HEK293 (cell line): ENCODE results near the gene PI16.
A peak's percentile ranks its signal among the peaks of the same experiment; 100 is the strongest.

Experiments used
- CTCF ChIA-PET: fragments of 350-600 bp; formaldehyde crosslinking; extraction: SDS; loops from one replicate; lab custom pipeline; 2021; ENCODE audit warnings: antibody characterized with exemption; lab: Yijun Ruan, JAX
- POLR2A ChIA-PET: fragments of 300-600 bp; formaldehyde crosslinking; extraction: SDS; loops from one replicate; lab custom pipeline; 2020; ENCODE audit warnings: antibody characterized with exemption, inconsistent platforms; lab: Yijun Ruan, JAX
- H3K27ac ChIP-seq: fragments of 200-500 bp; sonication (Bioruptor generic); 2 replicates; pipeline ENCODE4 v1.5.1; 2014; ENCODE audit warnings: low read depth, low read length, control low read depth, inconsistent platforms; ENCODE audit errors: extremely low read depth
- H3K36me3 ChIP-seq, 2 experiments: fragments of 200-500 bp in 1 of 2; sonication (Bioruptor generic) in 1 of 2; 1 replicate in 1 of 2; 2 replicates in 1 of 2; pipeline ENCODE4 v1.5.1; 2014 to 2017; ENCODE audit warnings: inconsistent platforms in 2 of 2, low read length in 2 of 2; ENCODE audit not compliant: control insufficient read depth in 2 of 2, insufficient read depth in 1 of 2
- H3K4me1 ChIP-seq: fragments of 200-500 bp; sonication (Bioruptor generic); 2 replicates; pipeline ENCODE4 v1.5.1; 2014; ENCODE audit warnings: mild to moderate bottlenecking, low read length, inconsistent platforms; ENCODE audit not compliant: control insufficient read depth, insufficient read depth
- H3K4me3 ChIP-seq: 2 replicates; pipeline ENCODE4 v1.5.1; 2011; ENCODE audit warnings: low read depth, mild to moderate bottlenecking, control low read depth, low read length, moderate library complexity
- H3K9me3 ChIP-seq: fragments of 200-500 bp; sonication (Bioruptor generic); 2 replicates; pipeline ENCODE4 v1.5.1; 2014; ENCODE audit warnings: low read depth, low read length, inconsistent platforms; ENCODE audit not compliant: control insufficient read depth, insufficient read depth
- BCL11B ChIP-seq: fragments of 450-650 bp; formaldehyde crosslinking; IDR thresholded peaks from 2 replicates; pipeline ENCODE4 v1.5.1; 2016; ENCODE audit warnings: low read depth, missing biosample characterization, missing genetic modification characterization
- EGR2 ChIP-seq: fragments of 450-650 bp; formaldehyde crosslinking; IDR thresholded peaks from 2 replicates; pipeline ENCODE4 v1.5.1; 2016; ENCODE audit warnings: low read depth, missing biosample characterization, missing genetic modification characterization
- ELK4 ChIP-seq: IDR thresholded peaks from 2 replicates; pipeline ENCODE4 v1.6.1; 2011; ENCODE audit warnings: mild to moderate bottlenecking, low read depth, low read length, borderline replicate concordance
- GLIS1 ChIP-seq: fragments of 450-650 bp; formaldehyde crosslinking; IDR thresholded peaks from 2 replicates; pipeline ENCODE4 v1.5.1; 2016; ENCODE audit warnings: missing biosample characterization, missing genetic modification characterization
- GLIS2 ChIP-seq: fragments of 450-650 bp; formaldehyde crosslinking; IDR thresholded peaks from 2 replicates; pipeline ENCODE4 v1.5.1; 2016; ENCODE audit warnings: missing biosample characterization, missing genetic modification characterization
- KLF1 ChIP-seq: fragments of 450-650 bp; formaldehyde crosslinking; IDR thresholded peaks from 2 replicates; pipeline ENCODE4 v1.5.1; 2016; ENCODE audit warnings: missing biosample characterization, missing genetic modification characterization
- KLF9 ChIP-seq: fragments of 450-650 bp; formaldehyde crosslinking; IDR thresholded peaks from 2 replicates; pipeline ENCODE4 v1.5.1; 2016; ENCODE audit warnings: missing biosample characterization, missing genetic modification characterization, low read depth
- MYNN ChIP-seq: fragments of 450-650 bp; formaldehyde crosslinking; IDR thresholded peaks from 2 replicates; pipeline ENCODE4 v1.5.1; 2016; ENCODE audit warnings: missing biosample characterization, missing genetic modification characterization, borderline replicate concordance
- PRDM1 ChIP-seq: fragments of 450-650 bp; formaldehyde crosslinking; IDR thresholded peaks from 2 replicates; pipeline ENCODE4; 2016; ENCODE audit warnings: missing biosample characterization, missing genetic modification characterization
- SP2 ChIP-seq: fragments of 450-650 bp; formaldehyde crosslinking; IDR thresholded peaks from 2 replicates; pipeline ENCODE4 v1.5.1; 2016; ENCODE audit warnings: missing biosample characterization, missing genetic modification characterization
- ZBTB17 ChIP-seq: fragments of 450-650 bp; formaldehyde crosslinking; IDR thresholded peaks from 2 replicates; pipeline ENCODE4 v1.5.1; 2016; ENCODE audit warnings: missing biosample characterization, missing genetic modification characterization
- ZFHX2 ChIP-seq: fragments of 450-650 bp; formaldehyde crosslinking; conservative IDR thresholded peaks from 2 replicates; pipeline ENCODE4 v1.5.1; 2016; ENCODE audit warnings: missing biosample characterization, missing genetic modification characterization
- ZNF335 ChIP-seq: fragments of 450-650 bp; formaldehyde crosslinking; conservative IDR thresholded peaks from 2 replicates; pipeline ENCODE4 v1.5.1; 2016; ENCODE audit warnings: missing biosample characterization, missing genetic modification characterization
- ZNF37A ChIP-seq: fragments of 450-650 bp; IDR thresholded peaks from 2 replicates; pipeline ENCODE4 v1.5.1; 2018; ENCODE audit warnings: missing biosample characterization, missing genetic modification characterization
- ZNF518A ChIP-seq: fragments of 450-650 bp; formaldehyde crosslinking; conservative IDR thresholded peaks from 2 replicates; pipeline ENCODE4 v1.5.1; 2016; ENCODE audit warnings: low read depth, missing biosample characterization, missing genetic modification characterization
- ZNF580 ChIP-seq: fragments of 450-650 bp; formaldehyde crosslinking; IDR thresholded peaks from 2 replicates; pipeline ENCODE4 v1.5.1; 2016; ENCODE audit warnings: missing biosample characterization, missing genetic modification characterization
- ZNF600 ChIP-seq: fragments of 450-650 bp; formaldehyde crosslinking; IDR thresholded peaks from 2 replicates; pipeline ENCODE4 v1.5.1; 2016; ENCODE audit warnings: missing biosample characterization, missing genetic modification characterization
- ZSCAN18 ChIP-seq: fragments of 450-650 bp; formaldehyde crosslinking; IDR thresholded peaks from 2 replicates; pipeline ENCODE4 v1.5.1; 2016; ENCODE audit warnings: missing biosample characterization, missing genetic modification characterization
- ZXDB ChIP-seq: fragments of 450-650 bp; formaldehyde crosslinking; IDR thresholded peaks from 2 replicates; pipeline ENCODE4 v1.5.1; 2016; ENCODE audit warnings: missing biosample characterization, missing genetic modification characterization

PI16 gene

GRCh38 chr6:36961441-36962435 lies 7.2 kb downstream of the PI16 start:
- H3K27ac ChIP-seq = no peak overlapping the region

GRCh38 chr6:36962874-36963273 lies 8.3 kb downstream of the PI16 start:
- peak; percentile 26 for TF ChIP-seq SP2 (tag by site-specific recombination)
- TF ChIP-seq ZBTB17 (tag by site-specific recombination) = peak; percentile 17; the same call in 1 of the 2 replicates
- TF ChIP-seq ZNF580 (tag by site-specific recombination) = no peak
- no peak for TF ChIP-seq ZNF518A
- peak; percentile 82 for TF ChIP-seq MYNN (tag by site-specific recombination)
- peak; percentile 56 for TF ChIP-seq ZNF335 (tag by site-specific recombination)
- Histone ChIP-seq H3K4me3 (no peak overlapping the region), H3K9me3 (no peaks in the 10 kb centered on the region), H3K27ac (no peak overlapping the region), H3K36me3 (peaks cover 0 to 10% of the 10 kb centered on the region in 2 experiments; a peak in 1 of 3 replicates), H3K4me1 (no peaks in the 10 kb centered on the region)
- POLR2A ChIA-PET = no interaction called here
- CTCF ChIA-PET = interaction anchor here (0.6 kb wide), 1 partner anchor 98 kb away, joined by 5 read pairs; no protein-coding TSS in a partner anchor

More at GRCh38 chr6:36961441-36962435, 7.2 kb downstream of the PI16 start:
- TF ChIP-seq BCL11B (tag by site-specific recombination) (no peak), ZFHX2 (peak; percentile 18; the same call in 1 of the 2 replicates), ZNF37A (tag by site-specific recombination) (no peak), KLF1 (tag by site-specific recombination) (peak; percentile 79), EGR2 (tag by site-specific recombination) (0 out of 2 replicates have a peak, but pooled peaks have one; percentile 5)
- H3K4me1 ChIP-seq = no peaks in the 10 kb centered on the region
- no peaks in the 10 kb centered on the region for H3K9me3 ChIP-seq
- CTCF ChIA-PET = interaction anchor here (0.6 to 1.5 kb wide), 3 partner anchors 26 to 56 kb away, joined by 3 to 6 read pairs (median 5); no protein-coding TSS in a partner anchor
- no peak overlapping the region for H3K4me3 ChIP-seq
- H3K36me3 ChIP-seq = no peaks in the 10 kb centered on the region
- POLR2A ChIA-PET = interaction anchor here (0.5 to 1.2 kb wide), 4 partner anchors 24 to 355 kb away, joined by 3 to 6 read pairs (median 4); partner anchors contain the start of genes MTCH1 and PPIL1

- no peak overlapping the region for H3K27ac ChIP-seq
- ChIA-PET CTCF (interaction anchor here (0.5 to 1.7 kb wide), 5 partner anchors 28 to 349 kb away, joined by 3 to 7 read pairs (median 5); no protein-coding TSS in a partner anchor), POLR2A (interaction anchor here (0.7 kb wide), 1 partner anchor 89 kb away, joined by 5 read pairs; no protein-coding TSS in a partner anchor)
- H3K4me1 ChIP-seq = no peaks in the 10 kb centered on the region
- no peak overlapping the region for H3K4me3 ChIP-seq
- no peaks in the 10 kb centered on the region for H3K9me3 ChIP-seq
- H3K36me3 ChIP-seq = peaks cover 0 to 18% of the 10 kb centered on the region in 2 experiments; a peak in 1 of 3 replicates
- peak; percentile 51 for TF ChIP-seq ZNF600
- peak; percentile 16; the same call in 1 of the 2 replicates for TF ChIP-seq EGR2 (tag by site-specific recombination)
- 0 out of 2 replicates have a peak, but pooled peaks have one; percentile 8 for TF ChIP-seq GLIS1 (tag by site-specific recombination)
- TF ChIP-seq ZSCAN18 (tag by site-specific recombination) = no peak
- TF ChIP-seq PRDM1 (tag by site-specific recombination) = no peak
- TF ChIP-seq SP2 (tag by site-specific recombination) = peak; percentile 29; the same call in 1 of the 2 replicates
- peak; percentile 45; the same call in 1 of the 2 replicates for TF ChIP-seq GLIS2 (tag by site-specific recombination)
- no peak for TF ChIP-seq ZXDB (tag by site-specific recombination)
- TF ChIP-seq ELK4 = no peak
- TF ChIP-seq KLF9 = peak; percentile 51; the same call in 1 of the 2 replicates
Measured at GRCh38 chr6:36963451-36964290, 9.1 kb downstream of the PI16 start.
